Measurements from ENCODE around the gene TOB1. TPM values are rescaled to one million over a fixed set of nuclear protein-coding genes. Genes with fewer than 3 reads are reported as not detected.
A peak's percentile ranks its signal among the peaks of the same experiment; 100 is the strongest.

Gene TOB1
- total RNA-seq, 4 donors from 2014 or later, result 28.1 to 46.4 (median 31.1) TPM

GRCh38 chr17:50837980-50838954, 27.9 kb downstream of the TOB1 start:
- TF ChIP-seq, protein P1, sequence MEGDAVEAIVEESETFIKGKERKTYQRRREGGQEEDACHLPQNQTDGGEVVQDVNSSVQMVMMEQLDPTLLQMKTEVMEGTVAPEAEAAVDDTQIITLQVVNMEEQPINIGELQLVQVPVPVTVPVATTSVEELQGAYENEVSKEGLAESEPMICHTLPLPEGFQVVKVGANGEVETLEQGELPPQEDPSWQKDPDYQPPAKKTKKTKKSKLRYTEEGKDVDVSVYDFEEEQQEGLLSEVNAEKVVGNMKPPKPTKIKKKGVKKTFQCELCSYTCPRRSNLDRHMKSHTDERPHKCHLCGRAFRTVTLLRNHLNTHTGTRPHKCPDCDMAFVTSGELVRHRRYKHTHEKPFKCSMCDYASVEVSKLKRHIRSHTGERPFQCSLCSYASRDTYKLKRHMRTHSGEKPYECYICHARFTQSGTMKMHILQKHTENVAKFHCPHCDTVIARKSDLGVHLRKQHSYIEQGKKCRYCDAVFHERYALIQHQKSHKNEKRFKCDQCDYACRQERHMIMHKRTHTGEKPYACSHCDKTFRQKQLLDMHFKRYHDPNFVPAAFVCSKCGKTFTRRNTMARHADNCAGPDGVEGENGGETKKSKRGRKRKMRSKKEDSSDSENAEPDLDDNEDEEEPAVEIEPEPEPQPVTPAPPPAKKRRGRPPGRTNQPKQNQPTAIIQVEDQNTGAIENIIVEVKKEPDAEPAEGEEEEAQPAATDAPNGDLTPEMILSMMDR (IDR thresholded peaks at IDR 0.05), result no peak
- TF ChIP-seq POLR2A (IDR thresholded peaks at IDR 0.05), result no peak
- 77 to 78% methylated on average over 21 of the region's 21 CpGs for WGBS, 2 donors
- no peaks in the 10 kb centered on the region for H3K9me3 ChIP-seq
- H3K36me3 ChIP-seq, result no peaks in the 10 kb centered on the region
- H3K4me3 ChIP-seq (replicated peaks in 1 of 3), result no peak overlapping the region
- peaks cover 5 to 16% of the 10 kb centered on the region in 2 donors for H3K4me1 ChIP-seq
- intact Hi-C loops (cut with DNase I), result no loop called here
- no peak overlapping the region for H3K27ac ChIP-seq
- no peak for DNase-seq
- H3K27me3 ChIP-seq, result no peaks in the 10 kb centered on the region

DNA sequence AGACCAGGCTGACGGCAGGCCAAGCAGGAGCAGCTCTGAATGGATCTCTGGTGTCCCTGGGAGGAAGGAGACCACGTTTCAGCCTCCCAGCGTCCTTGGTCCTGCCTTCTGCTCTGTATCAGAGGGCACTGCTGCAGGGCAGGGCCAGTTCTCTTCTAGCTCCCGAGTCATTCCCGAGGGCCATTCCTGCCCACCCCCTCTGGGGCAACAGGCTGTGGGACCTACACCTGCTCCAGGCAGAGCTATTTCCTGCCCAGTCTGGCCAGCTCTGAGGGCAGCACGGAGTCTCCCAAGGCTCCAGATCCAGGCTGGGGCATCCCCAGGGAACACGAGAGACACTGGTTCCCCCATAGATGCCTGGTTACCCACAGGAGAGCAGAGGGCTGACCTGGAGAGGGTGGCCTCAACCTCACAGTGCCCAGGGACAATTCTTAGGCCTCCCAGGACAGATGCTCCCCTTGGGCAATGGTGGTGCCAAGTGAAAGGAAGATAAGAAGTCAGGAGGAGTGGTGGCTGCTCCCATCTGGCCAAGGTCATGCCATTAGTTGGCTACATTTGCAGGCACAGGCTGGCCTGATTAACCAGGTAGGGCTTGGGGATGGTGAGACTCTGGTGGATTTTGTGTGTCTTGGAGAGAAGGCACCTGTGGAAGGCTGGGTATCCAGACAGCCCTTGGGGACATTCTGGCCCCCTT, 28.7 kb downstream of the TOB1 start:
- TF ChIP-seq POLR2A (IDR thresholded peaks at IDR 0.05), result no peak
- TF ChIP-seq, protein P1 (IDR thresholded peaks at IDR 0.05), result no peak
- WGBS, 2 donors, result 73 to 88% methylated on average over 2 to 3 of the region's 7 CpGs
- intact Hi-C loops (cut with DNase I), result no loop called here
- DNase-seq, result no peak
- H3K9me3 ChIP-seq, result no peaks in the 10 kb centered on the region
- peaks cover 5 to 16% of the 10 kb centered on the region in 2 donors for H3K4me1 ChIP-seq
- H3K27me3 ChIP-seq, result no peaks in the 10 kb centered on the region
- no peak overlapping the region for H3K4me3 ChIP-seq (replicated peaks in 1 of 3)
- no peaks in the 10 kb centered on the region for H3K36me3 ChIP-seq
- H3K27ac ChIP-seq, result no peak overlapping the region

GRCh38 chr17:50836826-50837225, 29.3 kb downstream of the TOB1 start:
- 90 to 100% methylated on average over 3 to 11 of the region's 11 CpGs for WGBS, 2 donors

DNA sequence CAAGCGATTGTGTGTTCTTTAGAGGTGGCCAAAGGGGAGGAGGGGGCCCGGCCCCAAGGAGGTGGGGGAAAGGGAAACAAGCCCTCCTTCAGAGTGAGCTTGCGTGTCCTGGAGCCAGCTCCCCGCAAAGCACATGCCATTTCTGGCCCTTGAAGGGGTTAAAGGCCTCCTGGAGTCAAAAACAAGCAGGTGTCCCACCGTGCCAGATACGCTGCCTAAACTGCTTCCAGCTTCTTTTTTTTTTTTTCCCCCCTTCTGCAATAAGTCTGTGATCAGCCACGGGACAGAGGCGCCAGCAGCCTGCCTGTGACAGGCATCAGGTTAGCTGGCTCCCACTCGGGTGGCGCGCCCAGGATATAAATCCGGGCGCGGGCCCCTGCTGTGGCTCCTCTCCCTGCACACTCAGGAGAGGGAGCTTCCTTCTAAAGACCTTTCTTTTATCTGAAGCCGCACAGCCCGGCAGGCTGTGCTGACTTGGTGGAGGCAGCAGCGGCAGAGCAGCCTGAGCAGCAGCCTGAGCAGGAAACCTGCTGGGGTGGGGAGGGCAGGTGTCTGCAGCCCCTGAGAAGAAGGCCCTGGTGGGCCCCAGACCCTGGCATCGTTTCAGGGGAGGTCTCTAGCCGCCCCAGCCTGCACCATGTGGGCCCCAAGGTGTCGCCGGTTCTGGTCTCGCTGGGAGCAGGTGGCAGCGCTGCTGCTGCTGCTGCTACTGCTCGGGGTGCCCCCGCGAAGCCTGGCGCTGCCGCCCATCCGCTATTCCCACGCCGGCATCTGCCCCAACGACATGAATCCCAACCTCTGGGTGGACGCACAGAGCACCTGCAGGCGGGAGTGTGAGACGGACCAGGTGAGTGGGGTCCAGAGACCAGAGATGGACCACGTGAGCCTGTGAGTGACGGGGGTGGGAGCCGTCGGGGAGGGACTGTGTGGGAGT, 30.6 kb downstream of the TOB1 start, which contains the start of gene WFIKKN2:
Gene WFIKKN2, plus strand, starts transcription at position 286 of the 934 bp plus-strand sequence. Its CDS starts 352 bp downstream, at position 638.
- peak within 1 kb of the TSS in 1 of 3 donors; percentile 27 for H3K27ac ChIP-seq
- DNase-seq, result peak; percentile 21 to 31

More at GRCh38 chr17:50836826-50837225, 29.3 kb downstream of the TOB1 start:
- no peaks in the 10 kb centered on the region for H3K9me3 ChIP-seq
- H3K4me3 ChIP-seq (replicated peaks in 1 of 3), result no peak overlapping the region
- intact Hi-C loops (cut with DNase I), result no loop called here
- no peak overlapping the region for H3K27ac ChIP-seq
- peaks cover 5 to 16% of the 10 kb centered on the region in 2 donors for H3K4me1 ChIP-seq
- no peak for DNase-seq
- no peaks in the 10 kb centered on the region for H3K36me3 ChIP-seq
- no peaks in the 10 kb centered on the region for H3K27me3 ChIP-seq
- TF ChIP-seq POLR2A (IDR thresholded peaks at IDR 0.05), result no peak
- TF ChIP-seq, protein P1 (IDR thresholded peaks at IDR 0.05), result no peak

More for the DNA sequence above, 30.6 kb downstream of the TOB1 start, which contains the start of gene WFIKKN2:
- intact Hi-C loops (cut with DNase I), result no loop called here
- peaks cover 5 to 16% of the 10 kb centered on the region in 2 donors for H3K4me1 ChIP-seq
- 60 to 61% methylated on average over 38 to 39 of the region's 39 CpGs for WGBS, 2 donors
- no peaks in the 10 kb centered on the region for H3K9me3 ChIP-seq
- H3K36me3 ChIP-seq, result no peaks in the 10 kb centered on the region
- TF ChIP-seq, protein P1 (IDR thresholded peaks at IDR 0.05), result no peak
- TF ChIP-seq POLR2A (IDR thresholded peaks at IDR 0.05), result no peak
- no peaks in the 10 kb centered on the region for H3K27me3 ChIP-seq
- H3K4me3 ChIP-seq (replicated peaks in 1 of 3), result peak within 1 kb of the TSS in 1 of 3 donors; percentile 24
